Heart right ventricle (tissue), 16 donors: ENCODE data around the gene PDZD8. TPM values are rescaled to one million over a fixed set of nuclear protein-coding genes. Genes with fewer than 3 reads are reported as not detected.

Experiments
- ATAC-seq, 8 donors: fragments of 200-7000 bp; cut with Tn5 transposase; one replicate each; pipeline ENCODE4 v1.9.1; 2020; ENCODE audit warnings: mild to moderate bottlenecking in 8 of 8, moderate library complexity in 8 of 8, moderate number of reproducible peaks in 1 of 8
- DNase-seq, 2 donors: peaks; one replicate each; pipeline ENCODE4 v3.0.0-alpha.2; 2020
- H3K27ac ChIP-seq, 10 donors: fragments of 200-600 bp; sonication (generic) in 2 of 10; one replicate each; pipeline versions ENCODE4 v1.5.0 to v1.8.0; 2020 to 2022; ENCODE audit warnings: mild to moderate bottlenecking in 3 of 10
- H3K27me3 ChIP-seq, 7 donors: fragments of 200-600 bp; one replicate each; pipeline ENCODE4 v1.8.0; 2021 to 2022; ENCODE audit warnings: mild to moderate bottlenecking in 2 of 7
- H3K36me3 ChIP-seq, 9 donors: fragments of 200-600 bp; sonication (generic) in 1 of 9; one replicate each; pipeline versions ENCODE4 v1.5.0 to v1.8.0; 2020 to 2022; ENCODE audit warnings: mild to moderate bottlenecking in 2 of 9
- H3K4me1 ChIP-seq, 9 donors: fragments of 200-600 bp; sonication (generic) in 1 of 9; one replicate each; pipeline versions ENCODE4 v1.5.0 to v1.8.0; 2020 to 2022; ENCODE audit warnings: mild to moderate bottlenecking in 4 of 9
- H3K4me3 ChIP-seq, 10 donors: fragments of 200-600 bp; sonication (generic) in 2 of 10; one replicate each; pipeline versions ENCODE4 v1.5.0 to v1.8.0; 2020 to 2022; ENCODE audit warnings: mild to moderate bottlenecking in 7 of 10, moderate library complexity in 2 of 10
- H3K9me3 ChIP-seq, 11 donors: fragments of 200-600 bp in 10 of 11; sonication (generic) in 2 of 11; one replicate each; pipeline versions ENCODE4 v1.5.0 to v1.8.0; 2013 to 2022; ENCODE audit warnings: mild to moderate bottlenecking in 2 of 11, control low read depth in 1 of 11, moderate library complexity in 1 of 11
- WGBS, 2 donors: extraction: QIAGEN DNeasy Blood & Tissue Kit; methylation state at CpG; one replicate each; pipeline ENCODE4 v1.1.7; 2013; ENCODE audit warnings: inconsistent platforms in 1 of 2; 5-methylcytosine and 5-hydroxymethylcytosine counted together
- intact Hi-C, 10 donors: fragments of 100-400 bp; cut with DNase I; formaldehyde crosslinking; loops; one replicate each; pipeline versions ENCODE4 v1.11.1 to v1.14.2; 2022
- polyA plus RNA-seq, 2 donors: library from polyadenylated mRNA; stranded (reverse); fragments of 200-250 nt; gene quantifications; one replicate each; pipeline ENCODE4 v1.2.3, GENCODE V29; 2013
- total RNA-seq, 10 donors: library from RNA; stranded (reverse); fragmentation: NEBNext Ultra II Directional in 3 of 10; extraction: Animal tissue kit (Norgen Biotek cat#: 25700) in 3 of 10; gene quantifications; one replicate each; pipeline versions ENCODE4 v1.2.1 to v1.2.4, GENCODE V29; 2021 to 2023
- TF ChIP-seq, protein P1 (sequence below), 9 donors: fragments of 200-600 bp; sonication (generic) in 2 of 9; IDR thresholded peaks; one replicate each; pipeline versions ENCODE4 v1.5.0 to v1.8.0; 2021 to 2022; ENCODE audit warnings: antibody characterized with exemption in 9 of 9, mild to moderate bottlenecking in 5 of 9, moderate library complexity in 1 of 9
- donor health status: Arrhythmogenic right ventricular cardiomyopathy.
- donor health status: ischemic (EF 13 %, LVEDD 7.1; RV severe dilation, severe dysfunction).
- donor health status: healthy with polysubstance abuse.
- donor health status: DM: no; HTN: yes; CAD: no.
- donor health status: DM: no; HTN: no; CAD: no.
- donor health status: ischemic (EF 25% LVEDD 6.9; RV normal size, moderate dysfunction).
- donor health status: ischemic (EF 25% LVEDD 5.7; RV mildly dilated, moderate dysfunction).
- donor health status: healthy.
- donor health status: DM: yes; HTN: yes; CAD: no.
- donor health status: Ischemic cardiomyopathy.
- donor health status: ischemic (EF 35%, LVEDD 5.7; RV mildly dilated, moderate dysfunction).
- donor health status: nonischemic (EF 11% LVEDD 7.7; RV severe dilation, severe dysfunction).
- donor health status: DM: yes; HTN: yes; CAD: no.
- donor health status: PGD.
- donor health status: ischemic (EF 29% LVEDD 5.4; RV normal size, mild dysfunction).
- donor health status: nonischemic (EF 23%, LVEDD 6.1; RV moderate dilation, normal function).

The PDZD8 gene
- total and polyA plus RNA-seq, 12 donors = 2.0 to 31.3 (median 22.7) TPM

DNA sequence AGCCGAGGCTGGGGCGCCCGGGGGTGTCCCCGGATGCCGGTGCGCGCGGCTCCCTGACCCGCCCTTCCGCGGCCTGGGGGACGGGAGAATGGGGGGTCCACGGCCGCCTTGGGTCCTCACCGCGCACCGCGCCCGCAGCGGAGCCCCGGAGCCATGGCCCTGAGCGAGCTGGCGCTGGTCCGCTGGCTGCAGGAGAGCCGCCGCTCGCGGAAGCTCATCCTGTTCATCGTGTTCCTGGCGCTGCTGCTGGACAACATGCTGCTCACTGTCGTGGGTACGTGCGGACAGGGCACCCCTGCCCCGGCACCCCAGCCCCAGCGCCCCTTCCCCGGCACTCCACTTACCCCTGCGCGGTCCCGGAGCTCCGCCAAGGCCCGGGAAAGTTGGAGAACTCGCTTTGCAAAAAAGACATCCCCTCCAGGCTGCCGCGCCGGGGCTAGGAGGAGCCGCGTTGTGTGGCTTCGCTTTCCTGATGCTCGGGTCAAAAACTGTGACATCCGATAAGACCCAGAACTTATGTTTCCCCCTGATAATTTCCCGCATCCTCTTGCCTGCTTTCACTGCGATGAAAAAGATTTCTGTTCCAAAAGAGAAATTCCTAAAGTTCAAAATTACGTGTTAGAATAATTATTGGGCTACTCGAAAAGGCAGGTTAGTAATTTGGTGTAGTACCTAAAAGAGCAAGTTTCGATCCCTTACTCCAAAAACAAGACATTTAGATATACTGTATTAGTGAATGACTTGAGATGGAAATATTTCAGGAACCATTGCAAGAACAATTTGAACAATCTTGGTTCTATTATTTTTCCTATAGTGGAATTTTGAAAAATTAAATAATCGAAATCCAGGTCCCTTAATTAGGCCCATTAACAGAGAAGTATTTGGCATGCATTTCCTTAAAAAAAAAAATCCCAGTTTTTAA, 133.4 kb downstream of the PDZD8 start:
- Histone ChIP-seq H3K36me3 (no peaks in the 10 kb centered on the region), H3K27me3 (peaks cover 9 to 90% (median 79%) of the 10 kb centered on the region in 7 donors), H3K4me3 (peak overlapping the region in 4 of 10 donors; percentile 14 to 37 (median 22)), H3K9me3 (peaks cover 0 to 4% (median 0%) of the 10 kb centered on the region in 11 donors), H3K4me1 (peaks cover 0 to 10% (median 3%) of the 10 kb centered on the region in 9 donors), H3K27ac (no peak overlapping the region)
- intact Hi-C loops = no loop called here
- ATAC-seq (no peak), DNase-seq (no peak)
- 5 to 6% methylated on average over 49 to 56 of the region's 56 CpGs for WGBS, 2 donors
- TF ChIP-seq, protein P1, sequence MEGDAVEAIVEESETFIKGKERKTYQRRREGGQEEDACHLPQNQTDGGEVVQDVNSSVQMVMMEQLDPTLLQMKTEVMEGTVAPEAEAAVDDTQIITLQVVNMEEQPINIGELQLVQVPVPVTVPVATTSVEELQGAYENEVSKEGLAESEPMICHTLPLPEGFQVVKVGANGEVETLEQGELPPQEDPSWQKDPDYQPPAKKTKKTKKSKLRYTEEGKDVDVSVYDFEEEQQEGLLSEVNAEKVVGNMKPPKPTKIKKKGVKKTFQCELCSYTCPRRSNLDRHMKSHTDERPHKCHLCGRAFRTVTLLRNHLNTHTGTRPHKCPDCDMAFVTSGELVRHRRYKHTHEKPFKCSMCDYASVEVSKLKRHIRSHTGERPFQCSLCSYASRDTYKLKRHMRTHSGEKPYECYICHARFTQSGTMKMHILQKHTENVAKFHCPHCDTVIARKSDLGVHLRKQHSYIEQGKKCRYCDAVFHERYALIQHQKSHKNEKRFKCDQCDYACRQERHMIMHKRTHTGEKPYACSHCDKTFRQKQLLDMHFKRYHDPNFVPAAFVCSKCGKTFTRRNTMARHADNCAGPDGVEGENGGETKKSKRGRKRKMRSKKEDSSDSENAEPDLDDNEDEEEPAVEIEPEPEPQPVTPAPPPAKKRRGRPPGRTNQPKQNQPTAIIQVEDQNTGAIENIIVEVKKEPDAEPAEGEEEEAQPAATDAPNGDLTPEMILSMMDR (IDR thresholded peaks at IDR 0.05) = no peak

DNA sequence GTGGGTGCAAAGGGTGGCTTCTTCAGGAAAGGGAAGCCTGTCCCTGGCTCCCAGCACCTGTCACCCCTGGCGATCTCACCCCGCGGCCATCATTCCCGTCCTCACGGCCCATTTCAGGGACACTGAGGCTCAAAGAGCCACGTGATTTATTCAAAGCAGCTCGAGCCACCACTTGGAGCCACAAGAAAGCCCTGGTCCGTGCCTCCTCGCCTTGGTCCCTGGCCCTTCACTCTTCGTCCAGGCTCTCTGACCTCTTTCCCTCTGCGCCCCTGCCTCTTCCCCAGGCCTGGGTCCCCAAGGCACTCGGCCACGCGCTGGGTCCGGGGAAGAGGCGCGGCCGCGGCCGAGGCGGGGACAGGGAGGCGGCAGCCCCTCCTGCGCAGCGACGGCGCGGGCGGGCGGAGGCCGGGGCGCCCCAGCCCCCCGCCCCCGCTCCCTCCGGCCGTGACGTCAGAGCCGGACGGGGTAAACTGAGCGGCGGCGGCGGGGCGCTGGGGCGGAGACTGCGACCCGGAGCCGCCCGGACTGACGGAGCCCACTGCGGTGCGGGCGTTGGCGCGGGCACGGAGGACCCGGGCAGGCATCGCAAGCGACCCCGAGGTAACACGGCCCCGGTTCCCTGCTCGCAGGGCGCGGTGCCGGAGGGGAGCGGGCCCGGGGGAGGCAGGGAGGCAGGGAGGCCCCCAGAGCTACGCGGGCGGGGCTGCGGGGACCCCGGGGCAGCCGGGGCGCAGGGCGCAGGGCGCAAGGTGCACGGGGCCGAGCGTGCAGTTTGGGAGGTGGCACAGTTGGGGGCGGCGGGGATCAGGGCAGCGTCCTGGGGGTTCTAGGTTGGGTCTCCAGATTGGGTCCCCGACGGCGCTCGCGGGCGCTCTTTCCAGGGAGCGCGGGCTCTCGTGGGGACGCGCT, 134.4 kb downstream of the PDZD8 start, which contains the start of gene SLC18A2:
TSS of gene SLC18A2 (plus strand) at position 494 of the 909 bp plus-strand sequence. CDS start 580 bp downstream, outside the sequence.
- H3K27me3 ChIP-seq = peaks cover 9 to 97% (median 71%) of the 10 kb centered on the region in 7 donors
- intact Hi-C loops = no loop called here
- WGBS, 2 donors = 1 to 2% methylated on average over 75 to 93 of the region's 93 CpGs

DNA sequence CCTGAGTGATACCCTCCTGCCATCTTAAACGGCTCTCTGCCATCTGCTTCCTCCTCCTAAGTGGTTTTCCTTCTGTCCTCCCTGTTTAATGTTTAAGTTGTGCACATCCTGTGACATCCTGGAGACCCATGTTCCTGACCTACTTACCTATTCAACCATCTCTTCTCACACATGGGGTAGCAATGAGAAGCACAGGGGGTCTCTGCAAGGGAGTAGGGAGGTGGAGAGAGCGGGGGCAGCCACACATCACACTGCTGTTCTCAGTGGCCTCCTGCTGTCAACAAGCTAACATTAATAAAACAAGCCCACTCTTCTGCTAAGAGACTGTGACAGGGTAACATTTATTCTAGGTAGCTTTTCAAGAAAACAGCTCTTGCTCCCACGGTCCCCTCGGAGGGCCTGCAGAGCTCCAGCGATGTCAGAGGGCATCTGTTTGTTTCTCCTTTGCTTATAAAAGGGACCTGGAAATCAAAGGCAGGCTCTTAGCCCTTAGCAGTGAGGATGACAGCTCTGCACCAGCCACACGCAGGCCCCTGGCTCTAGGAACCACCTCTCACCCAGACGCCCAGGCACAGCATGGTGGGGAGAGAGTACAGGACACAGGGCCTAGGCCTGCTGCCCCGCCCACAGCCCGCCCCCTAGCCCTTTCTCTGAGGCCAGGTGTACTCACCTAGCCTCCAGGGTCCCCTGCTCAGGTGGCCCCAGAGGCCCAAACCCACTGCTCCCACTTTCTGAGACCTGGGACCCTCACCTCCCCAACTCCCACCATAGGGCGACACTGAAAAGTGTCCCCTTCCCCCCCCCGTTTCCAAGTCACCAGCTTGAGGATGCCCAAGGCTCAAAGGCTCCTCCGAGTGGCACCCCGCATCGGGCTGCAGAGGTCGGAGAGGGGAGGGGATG, 135.3 kb downstream of the PDZD8 start:
- peaks cover 9 to 96% (median 73%) of the 10 kb centered on the region in 7 donors for H3K27me3 ChIP-seq
- TF ChIP-seq, protein P1 (IDR thresholded peaks at IDR 0.05) = no peak

More for the DNA sequence above, 134.4 kb downstream of the PDZD8 start, which contains the start of gene SLC18A2:
- Histone ChIP-seq H3K9me3 (peaks cover 0 to 4% (median 0%) of the 10 kb centered on the region in 11 donors), H3K4me3 (peak within 1 kb of the TSS in 4 of 10 donors; percentile 14 to 37 (median 22)), H3K4me1 (peaks cover 0 to 10% (median 3%) of the 10 kb centered on the region in 9 donors), H3K36me3 (no peaks in the 10 kb centered on the region), H3K27ac (no peak within 1 kb of the TSS)
- DNase-seq = no peak
- peak in 2 of 8 donors; percentile 16 to 29 for ATAC-seq
- TF ChIP-seq, protein P1 (IDR thresholded peaks at IDR 0.05) = no peak

More for the DNA sequence above, 135.3 kb downstream of the PDZD8 start:
- Histone ChIP-seq H3K4me3 (no peak overlapping the region), H3K27ac (no peak overlapping the region), H3K9me3 (peaks cover 0 to 4% (median 0%) of the 10 kb centered on the region in 11 donors), H3K36me3 (no peaks in the 10 kb centered on the region), H3K4me1 (peaks cover 0 to 10% (median 3%) of the 10 kb centered on the region in 9 donors)
- intact Hi-C loops = no loop called here
- DNase-seq (no peak), ATAC-seq (no peak)
- 28 to 31% methylated on average over 15 of the region's 15 CpGs for WGBS, 2 donors
